Ishikawa (cell line): ENCODE data around the gene ATOH1.

ENCODE experiments used
- CEBPB ChIP-seq: IDR thresholded peaks from 2 replicates; pipeline ENCODE4 v1.6.1; 2012
- CREB1 ChIP-seq: IDR thresholded peaks from 2 replicates; pipeline ENCODE4 v1.6.1; 2012; ENCODE audit warnings: low read depth
- EGR1 ChIP-seq: IDR thresholded peaks from 2 replicates; pipeline ENCODE4 v1.6.1; 2012
- EP300 ChIP-seq: IDR thresholded peaks from 2 replicates; pipeline ENCODE4 v1.6.1; 2012; ENCODE audit warnings: borderline replicate concordance
- FOXM1 ChIP-seq: IDR thresholded peaks from 2 replicates; pipeline ENCODE4 v1.6.1; 2012; ENCODE audit warnings: low read depth, borderline replicate concordance
- MAX ChIP-seq: IDR thresholded peaks from 2 replicates; pipeline ENCODE4 v1.6.1; 2012
- NFIC ChIP-seq: IDR thresholded peaks from 2 replicates; pipeline ENCODE4 v1.6.1; 2012
- RAD21 ChIP-seq: IDR thresholded peaks from 2 replicates; pipeline ENCODE4 v1.6.1; 2012; ENCODE audit warnings: low read depth
- REST ChIP-seq: IDR thresholded peaks from 2 replicates; pipeline ENCODE4 v1.6.1; 2012; ENCODE audit warnings: low read depth, mild to moderate bottlenecking
- TAF1 ChIP-seq: IDR thresholded peaks from 2 replicates; pipeline ENCODE4 v1.6.1; 2012; ENCODE audit warnings: low read depth, mild to moderate bottlenecking
- TCF12 ChIP-seq: IDR thresholded peaks from 2 replicates; pipeline ENCODE4 v1.6.1; 2012; ENCODE audit warnings: low read depth
- TEAD4 ChIP-seq: IDR thresholded peaks from 2 replicates; pipeline ENCODE4 v1.6.1; 2012
- USF1 ChIP-seq: IDR thresholded peaks from 2 replicates; pipeline ENCODE4 v1.6.1; 2012
- YY1 ChIP-seq: IDR thresholded peaks from 2 replicates; pipeline ENCODE4 v1.6.1; 2012; ENCODE audit warnings: low read depth
- ZBTB7A ChIP-seq: IDR thresholded peaks from 2 replicates; pipeline ENCODE4 v1.6.1; 2012; ENCODE audit warnings: low read depth

Gene ATOH1

GRCh38 chr4:93876754-93877153 lies 48.2 kb downstream of the ATOH1 start:
- no peak for TF ChIP-seq ZBTB7A
- TF ChIP-seq REST: no peak
- no peak for TF ChIP-seq TAF1
- TF ChIP-seq EGR1: no peak
- no peak for TF ChIP-seq EP300
- no peak for TF ChIP-seq RAD21
- TF ChIP-seq YY1: no peak
- no peak for TF ChIP-seq TEAD4
- TF ChIP-seq CEBPB: no peak
- no peak for TF ChIP-seq FOXM1
- no peak for TF ChIP-seq TCF12
- no peak for TF ChIP-seq NFIC
- TF ChIP-seq MAX: no peak
- TF ChIP-seq CREB1: no peak
- TF ChIP-seq USF1: no peak

GRCh38 chr4:93878566-93878965 lies 50.0 kb downstream of the ATOH1 start:
- no peak for TF ChIP-seq TEAD4

GRCh38 chr4:93879919-93880318 lies 51.4 kb downstream of the ATOH1 start:
- TF ChIP-seq EP300 (no peak), NFIC (no peak), ZBTB7A (no peak), MAX (no peak), TCF12 (no peak), TEAD4 (no peak), FOXM1 (no peak), EGR1 (no peak), CREB1 (no peak), USF1 (no peak), CEBPB (no peak), TAF1 (no peak)
